Stimulated activated CD4-positive, alpha-beta T cell treated with anti-CD3 and anti-CD28 coated beads, TNF-alpha, amount 100 ng/mL, for 24 hours (primary cell): ENCODE measurements around the gene RHCE.
"Not testable (repeated sequence)": the region's sequence is repeated elsewhere in the genome, so short reads cannot be mapped to it uniquely, and the experiment has no call there.

Experiments
- DNase-seq, 3 experiments: peaks; one replicate each; pipeline ENCODE4 v3.0.0-alpha.2; 2020; ENCODE audit warnings: low read depth in 3 of 3

RHCE gene

GRCh38 chr1:25420715-25421114 lies at the start of gene RHCE:
TSS of gene RHCE (minus strand) at chr1:25420825. CDS start at chr1:25420786, 39 bp downstream.
- DNase-seq: not testable (repeated sequence)

- no peak for DNase-seq
These were observed 48.6 kb upstream of the RHCE start for GRCh38 chr1:25469177-25469576.

- no peak for DNase-seq
These were observed 47.4 kb upstream of the RHCE start for GRCh38 chr1:25468033-25468432.

- DNase-seq: no peak
These were observed 47.0 kb upstream of the RHCE start for GRCh38 chr1:25467616-25468015.

- no peak for DNase-seq
These were observed 46.6 kb upstream of the RHCE start for GRCh38 chr1:25467193-25467592.

GRCh38 chr1:25462732-25463131 lies 42.1 kb upstream of the RHCE start:
- no peak for DNase-seq

- no peak for DNase-seq
These were observed 41.2 kb upstream of the RHCE start for GRCh38 chr1:25461849-25462248.

GRCh38 chr1:25460816-25461215 lies 40.2 kb upstream of the RHCE start:
- DNase-seq: not testable (repeated sequence)

GRCh38 chr1:25460020-25460419 lies 39.4 kb upstream of the RHCE start:
- DNase-seq: no peak

GRCh38 chr1:25458541-25459298 lies 38.1 kb upstream of the RHCE start:
- no peak for DNase-seq

- DNase-seq: no peak
These were observed 35.9 kb upstream of the RHCE start for GRCh38 chr1:25456502-25456901.

GRCh38 chr1:25451908-25452307 lies 31.3 kb upstream of the RHCE start:
- DNase-seq: no peak

- DNase-seq: no peak
These were observed 30.3 kb upstream of the RHCE start for GRCh38 chr1:25450891-25451290.

GRCh38 chr1:25447547-25447946 lies 26.9 kb upstream of the RHCE start:
- DNase-seq: no peak

- no peak for DNase-seq
These were observed 25.4 kb upstream of the RHCE start for GRCh38 chr1:25445993-25446538.

- not testable (repeated sequence) for DNase-seq
These were observed 24.0 kb upstream of the RHCE start for GRCh38 chr1:25444604-25445003.

- no peak for DNase-seq
These were observed 22.5 kb upstream of the RHCE start for GRCh38 chr1:25443030-25443699.

GRCh38 chr1:25442178-25442577 lies 21.6 kb upstream of the RHCE start:
- DNase-seq: no peak

GRCh38 chr1:25439287-25439686 lies 18.7 kb upstream of the RHCE start:
- no peak for DNase-seq

GRCh38 chr1:25437672-25438071 lies 17.0 kb upstream of the RHCE start:
- no peak for DNase-seq

- DNase-seq: no peak
These were observed 14.9 kb upstream of the RHCE start for GRCh38 chr1:25435397-25436108.

- no peak for DNase-seq
These were observed 13.0 kb upstream of the RHCE start for GRCh38 chr1:25433389-25434186.
